Limb (tissue), 2 donors: ENCODE measurements around the gene GUCY2D.

Experiments used
- DNase-seq, 2 donors: peaks; one replicate each; pipeline ENCODE4 v3.0.0-alpha.2; 2016; ENCODE audit errors: extremely low spot score in 2 of 2

GUCY2D gene

DNA sequence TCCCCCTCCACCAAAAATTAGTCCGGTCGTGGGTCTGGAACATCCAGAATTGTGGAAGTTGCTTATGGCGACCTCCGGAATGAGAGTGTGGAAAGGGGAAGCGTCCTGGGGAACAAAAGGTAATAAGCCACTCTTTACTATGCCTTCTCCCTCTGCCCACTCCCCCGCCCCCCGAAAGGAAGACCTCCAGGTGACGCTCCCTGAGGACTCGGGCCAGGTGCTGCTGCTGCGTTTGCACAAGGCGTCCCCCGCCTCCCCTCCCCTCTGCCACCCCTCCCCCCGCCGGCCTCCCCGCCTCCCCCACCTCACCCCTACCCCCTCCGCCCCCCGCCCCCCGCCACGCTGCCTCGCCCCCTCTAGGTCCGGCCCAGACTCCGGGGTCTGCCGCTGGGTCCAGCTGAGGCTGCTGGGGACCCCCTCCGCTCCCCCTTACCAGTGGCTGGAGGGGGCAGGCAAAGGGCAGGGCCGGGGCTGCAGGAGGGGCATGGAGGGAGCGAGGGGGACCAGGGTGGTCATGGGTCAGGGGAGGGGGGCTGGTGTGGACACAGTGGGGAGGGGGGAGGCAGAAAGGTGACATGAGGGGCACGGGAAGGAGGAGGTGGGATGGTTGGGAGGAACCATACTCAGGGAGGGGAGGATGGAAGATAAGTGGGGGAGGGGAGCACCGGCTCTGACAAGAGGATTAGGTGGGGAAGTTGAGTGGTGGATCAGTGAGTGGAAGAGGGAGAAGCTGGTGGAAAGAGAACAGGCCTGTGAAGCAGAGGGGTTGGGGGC is 61.5 kb downstream of the GUCY2D start:
- no peak for DNase-seq

DNA sequence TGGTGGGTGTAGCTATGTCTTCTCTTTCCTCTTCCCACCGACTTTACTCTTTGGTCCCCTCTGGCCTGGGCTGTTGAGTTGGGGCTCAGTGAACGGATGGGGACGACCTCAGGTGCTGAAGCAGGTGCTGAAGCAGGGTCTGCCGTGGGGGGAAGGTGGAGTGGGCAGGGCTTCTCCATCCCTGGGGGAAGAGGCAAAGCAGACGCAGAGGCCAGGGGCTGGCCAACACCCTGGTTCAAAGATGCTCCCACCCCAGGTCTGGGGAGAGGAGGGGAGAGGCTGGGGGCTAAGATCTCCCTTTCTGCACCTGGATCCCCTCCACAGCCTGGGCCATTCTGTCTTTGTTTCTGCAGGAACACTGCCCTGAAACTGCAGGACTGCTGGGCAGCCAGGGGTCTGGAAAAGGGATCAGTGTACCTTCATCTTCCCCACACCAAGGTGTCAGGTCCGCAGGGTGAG is 62.2 kb downstream of the GUCY2D start:
- DNase-seq: no peak

- no peak for DNase-seq
Measured at GRCh38 chr17:8066841-8067775, 64.7 kb downstream of the GUCY2D start.

- no peak for DNase-seq
Measured at GRCh38 chr17:8067806-8068205, 65.4 kb downstream of the GUCY2D start.

DNA sequence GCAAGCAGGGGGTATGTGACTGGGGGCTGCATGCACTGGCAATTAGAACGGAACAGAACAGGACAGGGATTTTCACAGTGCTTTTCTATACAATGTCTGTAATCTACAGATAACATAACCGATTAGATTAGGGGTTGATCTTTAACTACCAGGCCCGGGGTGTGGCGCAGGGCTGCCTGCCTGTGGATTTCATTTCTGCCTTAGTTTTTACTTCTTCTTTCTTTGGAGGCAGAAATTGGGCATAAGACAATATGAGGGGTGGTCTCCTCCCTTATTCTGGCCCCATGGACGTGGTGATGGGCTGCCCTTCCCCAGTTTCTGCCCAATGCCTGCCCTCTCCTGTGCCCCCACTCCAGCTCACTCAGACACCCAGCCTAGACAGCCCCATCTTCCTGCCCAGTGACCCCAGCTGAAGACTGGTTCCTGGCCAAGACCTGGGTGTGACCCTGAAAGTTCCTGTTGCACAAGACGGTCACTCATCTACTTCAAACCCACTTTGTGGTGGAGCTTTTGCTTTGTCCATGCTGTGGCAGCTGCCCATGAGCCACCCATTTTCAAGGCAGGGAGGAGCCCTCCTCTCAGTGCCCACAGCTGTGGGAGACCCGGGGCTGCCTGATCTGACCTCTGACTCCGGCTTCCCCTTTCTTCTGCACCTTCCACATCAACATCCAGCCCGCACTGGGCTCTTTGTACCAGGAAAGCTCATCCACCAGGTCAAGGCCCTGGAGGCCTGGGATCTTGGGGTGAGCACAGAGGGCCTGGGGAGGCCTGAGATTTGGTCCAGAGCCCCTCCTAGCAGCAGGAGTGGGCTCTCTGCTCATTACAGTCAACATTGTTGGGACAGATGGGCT is 66.5 kb downstream of the GUCY2D start:
- DNase-seq: no peak

DNA sequence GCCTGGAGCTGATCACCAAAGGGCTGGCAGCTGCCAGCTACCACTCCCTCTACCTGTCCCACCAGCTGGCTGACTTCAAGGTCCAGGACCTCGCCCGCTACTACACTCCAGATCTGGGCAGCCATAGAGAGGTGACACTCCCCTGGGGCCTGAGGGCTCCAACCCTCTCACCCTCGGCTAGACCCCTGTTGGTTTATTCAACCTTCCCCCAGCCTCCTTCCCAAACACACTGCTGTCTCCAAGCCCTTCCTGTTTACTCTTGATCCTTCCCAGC is 67.1 kb downstream of the GUCY2D start:
- DNase-seq: no peak
